ENCODE data around the gene OR5AK2. TPM values are rescaled to one million over a fixed set of nuclear protein-coding genes. Genes with fewer than 3 reads are reported as not detected.
"Not testable (repeated sequence)": the region's sequence is repeated elsewhere in the genome, so short reads cannot be mapped to it uniquely, and the experiment has no call there.

OR5AK2 gene
- not detected for polyA plus RNA-seq (2013, experiment 1 of 2)
- not detected for polyA plus RNA-seq (2013, experiment 2 of 2)

- H3K4ac ChIP-seq (ENCODE audit: low read depth in 1 of 2, low read length in 2 of 2): no peak within 1 kb of the TSS
- H4K8ac ChIP-seq (ENCODE audit: low read length): no peak within 1 kb of the TSS
- no peak within 1 kb of the TSS for H2BK15ac ChIP-seq (ENCODE audit: low read depth, poor library complexity, severe bottlenecking)
- H2BK5ac ChIP-seq (ENCODE audit: low read depth, low read length, poor library complexity, severe bottlenecking): no peak within 1 kb of the TSS
- H3K18ac ChIP-seq (ENCODE audit: low read depth in 1 of 2, low read length in 2 of 2): no peak within 1 kb of the TSS
- no peak within 1 kb of the TSS for H2AK5ac ChIP-seq (ENCODE audit: low read length, severe bottlenecking)
- no peak within 1 kb of the TSS for H2BK12ac ChIP-seq (ENCODE audit: low read length in 2 of 2)
- H3K4me2 ChIP-seq (ENCODE audit: low read length, poor library complexity, severe bottlenecking): no peak within 1 kb of the TSS
- H3K27me3 ChIP-seq (ENCODE audit: control insufficient read depth in 1 of 2, insufficient read depth in 1 of 2, low read length in 2 of 2): no peaks in the 10 kb centered on the region
- no peak within 1 kb of the TSS for H3K9ac ChIP-seq (ENCODE audit: low read length)
- DNase-seq: no peak
- H3K9me3 ChIP-seq (ENCODE audit: control insufficient read depth, low read length): peaks cover 5% of the 10 kb centered on the region
- no peaks in the 10 kb centered on the region for H3K4me1 ChIP-seq (ENCODE audit: control insufficient read depth, insufficient read depth, low read depth, low read length)
- no peak within 1 kb of the TSS for H2BK120ac ChIP-seq (ENCODE audit: low read depth, low read length)
- H3K79me1 ChIP-seq (replicated peaks; ENCODE audit: low read length, poor library complexity, severe bottlenecking): no peaks in the 10 kb centered on the region
- no CpG with 5 or more reads among the region's 1 CpG for WGBS
- no peak within 1 kb of the TSS for H3K4me3 ChIP-seq (ENCODE audit: insufficient read depth in 1 of 2, low read depth in 1 of 2, low read length in 2 of 2)
- H3K23ac ChIP-seq (ENCODE audit: low read length in 2 of 2): no peak within 1 kb of the TSS
- H2AFZ ChIP-seq (ENCODE audit: low read depth, low read length): no peak within 1 kb of the TSS
- no peak within 1 kb of the TSS for H4K91ac ChIP-seq (ENCODE audit: low read length)
- H3K36me3 ChIP-seq (ENCODE audit: control insufficient read depth in 1 of 2, insufficient read depth in 2 of 2, low read depth in 1 of 2, low read length in 2 of 2): no peaks in the 10 kb centered on the region
- no peak within 1 kb of the TSS for H3K27ac ChIP-seq (ENCODE audit: low read length, poor library complexity, severe bottlenecking)
- no peak within 1 kb of the TSS for H3K14ac ChIP-seq (ENCODE audit: low read length in 2 of 2)
Observed at GRCh38 chr11:56988614-56989013, at the start of gene OR5AK2. OR5AK2 (plus strand) TSS chr11:56988914; CDS start chr11:56988914, 0 bp downstream.

- not testable (repeated sequence) for H3K79me1 ChIP-seq (replicated peaks; ENCODE audit: low read length, poor library complexity, severe bottlenecking); H3K36me3 ChIP-seq (ENCODE audit: control insufficient read depth in 1 of 2, insufficient read depth in 2 of 2, low read depth in 1 of 2, low read length in 2 of 2); H3K4ac ChIP-seq (ENCODE audit: low read depth in 1 of 2, low read length in 2 of 2); H3K14ac ChIP-seq (ENCODE audit: low read length in 2 of 2); H2BK5ac ChIP-seq (ENCODE audit: low read depth, low read length, poor library complexity, severe bottlenecking); H3K27ac ChIP-seq (ENCODE audit: low read length, poor library complexity, severe bottlenecking); H3K27me3 ChIP-seq (ENCODE audit: control insufficient read depth in 1 of 2, insufficient read depth in 1 of 2, low read length in 2 of 2); H3K9me3 ChIP-seq (ENCODE audit: control insufficient read depth, low read length); H3K4me2 ChIP-seq (ENCODE audit: low read length, poor library complexity, severe bottlenecking); H3K9ac ChIP-seq (ENCODE audit: low read length); H3K23ac ChIP-seq (ENCODE audit: low read length in 2 of 2); DNase-seq; H2BK120ac ChIP-seq (ENCODE audit: low read depth, low read length); H2AK5ac ChIP-seq (ENCODE audit: low read length, severe bottlenecking); H2AFZ ChIP-seq (ENCODE audit: low read depth, low read length); H4K8ac ChIP-seq (ENCODE audit: low read length); H2BK15ac ChIP-seq (ENCODE audit: low read depth, poor library complexity, severe bottlenecking); H3K18ac ChIP-seq (ENCODE audit: low read depth in 1 of 2, low read length in 2 of 2); H4K91ac ChIP-seq (ENCODE audit: low read length); H3K4me1 ChIP-seq (ENCODE audit: control insufficient read depth, insufficient read depth, low read depth, low read length); H2BK12ac ChIP-seq (ENCODE audit: low read length in 2 of 2); H3K4me3 ChIP-seq (ENCODE audit: insufficient read depth in 1 of 2, low read depth in 1 of 2, low read length in 2 of 2)
- WGBS: 84% methylated on average over 8 of the region's 8 CpGs
Observed at GRCh38 chr11:56945526-56945925, 43.2 kb upstream of the OR5AK2 start.

GRCh38 chr11:56948991-56949515 is 39.7 kb upstream of the OR5AK2 start:
- no peak overlapping the region for H3K23ac ChIP-seq (ENCODE audit: low read length in 2 of 2)
- H3K4ac ChIP-seq (ENCODE audit: low read depth in 1 of 2, low read length in 2 of 2): no peak overlapping the region
- H2AK5ac ChIP-seq (ENCODE audit: low read length, severe bottlenecking): no peak overlapping the region
- no peaks in the 10 kb centered on the region for H3K36me3 ChIP-seq (ENCODE audit: control insufficient read depth in 1 of 2, insufficient read depth in 2 of 2, low read depth in 1 of 2, low read length in 2 of 2)
- no peak overlapping the region for H2AFZ ChIP-seq (ENCODE audit: low read depth, low read length)
- H2BK5ac ChIP-seq (ENCODE audit: low read depth, low read length, poor library complexity, severe bottlenecking): no peak overlapping the region
- H3K9ac ChIP-seq (ENCODE audit: low read length): no peak overlapping the region
- no peak overlapping the region for H4K8ac ChIP-seq (ENCODE audit: low read length)
- no peak overlapping the region for H3K4me3 ChIP-seq (ENCODE audit: insufficient read depth in 1 of 2, low read depth in 1 of 2, low read length in 2 of 2)
- H3K9me3 ChIP-seq (ENCODE audit: control insufficient read depth, low read length): peaks cover 13% of the 10 kb centered on the region
- H4K91ac ChIP-seq (ENCODE audit: low read length): no peak overlapping the region
- H3K4me2 ChIP-seq (ENCODE audit: low read length, poor library complexity, severe bottlenecking): no peak overlapping the region
- no peak for DNase-seq
- H3K4me1 ChIP-seq (ENCODE audit: control insufficient read depth, insufficient read depth, low read depth, low read length): no peaks in the 10 kb centered on the region
- no peak overlapping the region for H2BK12ac ChIP-seq (ENCODE audit: low read length in 2 of 2)
- no peaks in the 10 kb centered on the region for H3K27me3 ChIP-seq (ENCODE audit: control insufficient read depth in 1 of 2, insufficient read depth in 1 of 2, low read length in 2 of 2)
- WGBS: 70% methylated on average over 2 of the region's 2 CpGs
- no peaks in the 10 kb centered on the region for H3K79me1 ChIP-seq (replicated peaks; ENCODE audit: low read length, poor library complexity, severe bottlenecking)
- H2BK120ac ChIP-seq (ENCODE audit: low read depth, low read length): no peak overlapping the region
- H3K27ac ChIP-seq (ENCODE audit: low read length, poor library complexity, severe bottlenecking): no peak overlapping the region
- no peak overlapping the region for H3K14ac ChIP-seq (ENCODE audit: low read length in 2 of 2)
- H3K18ac ChIP-seq (ENCODE audit: low read depth in 1 of 2, low read length in 2 of 2): no peak overlapping the region
- no peak overlapping the region for H2BK15ac ChIP-seq (ENCODE audit: low read depth, poor library complexity, severe bottlenecking)

- no peak for DNase-seq
- Histone ChIP-seq H3K4me3 (ENCODE audit: insufficient read depth in 1 of 2, low read depth in 1 of 2, low read length in 2 of 2) (no peak overlapping the region), H2AFZ (ENCODE audit: low read depth, low read length) (no peak overlapping the region), H2BK120ac (ENCODE audit: low read depth, low read length) (no peak overlapping the region), H3K4ac (ENCODE audit: low read depth in 1 of 2, low read length in 2 of 2) (no peak overlapping the region), H3K4me2 (ENCODE audit: low read length, poor library complexity, severe bottlenecking) (no peak overlapping the region), H3K9me3 (ENCODE audit: control insufficient read depth, low read length) (peaks cover 13% of the 10 kb centered on the region), H3K23ac (ENCODE audit: low read length in 2 of 2) (no peak overlapping the region), H3K9ac (ENCODE audit: low read length) (no peak overlapping the region), H3K14ac (ENCODE audit: low read length in 2 of 2) (no peak overlapping the region), H2BK12ac (ENCODE audit: low read length in 2 of 2) (no peak overlapping the region), H2BK5ac (ENCODE audit: low read depth, low read length, poor library complexity, severe bottlenecking) (no peak overlapping the region), H4K91ac (ENCODE audit: low read length) (no peak overlapping the region), H3K4me1 (ENCODE audit: control insufficient read depth, insufficient read depth, low read depth, low read length) (no peaks in the 10 kb centered on the region), H2AK5ac (ENCODE audit: low read length, severe bottlenecking) (no peak overlapping the region), H4K8ac (ENCODE audit: low read length) (no peak overlapping the region), H2BK15ac (ENCODE audit: low read depth, poor library complexity, severe bottlenecking) (no peak overlapping the region), H3K36me3 (ENCODE audit: control insufficient read depth in 1 of 2, insufficient read depth in 2 of 2, low read depth in 1 of 2, low read length in 2 of 2) (no peaks in the 10 kb centered on the region), H3K27ac (ENCODE audit: low read length, poor library complexity, severe bottlenecking) (no peak overlapping the region), H3K18ac (ENCODE audit: low read depth in 1 of 2, low read length in 2 of 2) (no peak overlapping the region), H3K79me1 (replicated peaks; ENCODE audit: low read length, poor library complexity, severe bottlenecking) (no peaks in the 10 kb centered on the region), H3K27me3 (ENCODE audit: control insufficient read depth in 1 of 2, insufficient read depth in 1 of 2, low read length in 2 of 2) (no peaks in the 10 kb centered on the region)
- WGBS: 66% methylated on average over 2 of the region's 2 CpGs
Observed at GRCh38 chr11:56950510-56950909, 38.2 kb upstream of the OR5AK2 start.
